ENCODE data around the gene HOXD11.

Gene HOXD11

DNA sequence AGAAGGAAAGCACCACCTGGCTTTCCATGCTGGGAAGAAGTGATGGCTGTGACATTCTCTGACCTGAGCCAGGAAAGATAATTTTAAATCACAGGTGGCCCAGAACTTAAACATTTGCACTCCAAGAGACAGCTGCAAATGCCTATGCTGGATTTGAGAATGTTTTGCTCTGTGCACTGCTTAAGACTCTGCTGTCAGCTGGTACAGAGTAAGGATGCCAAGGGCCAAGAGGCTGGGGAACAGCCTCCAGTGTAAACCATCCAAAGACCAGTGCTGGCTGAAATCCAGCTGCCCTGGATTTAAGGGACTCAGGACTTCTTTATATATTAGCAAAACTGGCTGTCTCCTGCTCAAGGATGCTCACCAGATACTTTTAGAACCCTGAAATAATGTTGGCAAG, 26.3 kb downstream of the HOXD11 start:
- DNase-seq (ENCODE audit: insufficient read length) (no peak), FAIRE-seq (no peak)
- TF ChIP-seq TAF1 (IDR thresholded peaks at IDR 0.05; ENCODE audit: borderline replicate concordance, low read depth, low read length) = no peak
- no peak for TF ChIP-seq POLR2AphosphoS5 (IDR thresholded peaks at IDR 0.05; ENCODE audit: low read depth, low read length)
- TF ChIP-seq POLR2A (IDR thresholded peaks at IDR 0.05; ENCODE audit: low read depth, low read length) = no peak

DNA sequence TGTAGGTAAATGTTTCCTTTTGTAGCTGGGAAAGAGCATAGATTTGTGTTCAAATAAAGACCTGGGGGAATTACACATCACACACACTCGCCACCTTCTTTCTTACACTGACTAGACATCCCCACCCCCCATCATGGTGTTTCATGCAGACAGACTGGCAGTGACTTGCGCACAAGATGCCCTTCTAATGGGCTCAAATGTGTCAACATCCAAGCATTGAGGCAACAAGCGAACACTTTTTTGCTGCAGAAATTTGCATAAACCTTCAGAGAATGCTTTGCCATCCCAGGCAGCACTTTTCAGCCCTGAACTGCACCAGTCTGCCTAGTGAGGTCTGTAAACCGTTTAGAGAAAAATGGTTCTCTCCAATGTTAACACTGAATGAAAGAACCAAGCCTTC, 27.0 kb downstream of the HOXD11 start:
- TF ChIP-seq POLR2A (IDR thresholded peaks at IDR 0.05; ENCODE audit: low read depth, low read length) (no peak), TAF1 (IDR thresholded peaks at IDR 0.05; ENCODE audit: borderline replicate concordance, low read depth, low read length) (no peak), POLR2AphosphoS5 (IDR thresholded peaks at IDR 0.05; ENCODE audit: low read depth, low read length) (no peak)
- no peak for FAIRE-seq
- DNase-seq (ENCODE audit: insufficient read length) = no peak

DNA sequence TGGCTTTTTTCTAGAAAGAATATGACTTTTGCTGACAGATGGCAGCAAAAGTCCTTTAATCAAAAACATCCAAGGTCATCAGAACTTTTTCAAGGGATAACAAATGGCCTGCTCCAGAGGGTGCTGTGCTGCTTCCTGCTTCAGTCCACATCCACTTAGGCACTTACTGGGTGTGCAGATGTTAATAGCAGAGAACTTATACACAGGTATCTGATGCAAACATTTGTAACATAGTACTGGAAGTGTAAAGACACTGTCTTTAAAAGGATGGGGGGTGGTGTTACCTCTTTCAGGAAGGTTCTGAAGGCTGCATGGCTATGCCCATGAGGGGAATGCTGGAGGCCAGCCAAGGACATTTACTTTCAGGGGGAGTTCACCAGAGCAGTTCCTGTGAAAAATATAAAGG, 28.0 kb downstream of the HOXD11 start:
- no peak for DNase-seq (ENCODE audit: insufficient read length)
- FAIRE-seq = no peak
- TF ChIP-seq TAF1 (IDR thresholded peaks at IDR 0.05; ENCODE audit: borderline replicate concordance, low read depth, low read length) (no peak), POLR2AphosphoS5 (IDR thresholded peaks at IDR 0.05; ENCODE audit: low read depth, low read length) (no peak), POLR2A (IDR thresholded peaks at IDR 0.05; ENCODE audit: low read depth, low read length) (no peak)

DNA sequence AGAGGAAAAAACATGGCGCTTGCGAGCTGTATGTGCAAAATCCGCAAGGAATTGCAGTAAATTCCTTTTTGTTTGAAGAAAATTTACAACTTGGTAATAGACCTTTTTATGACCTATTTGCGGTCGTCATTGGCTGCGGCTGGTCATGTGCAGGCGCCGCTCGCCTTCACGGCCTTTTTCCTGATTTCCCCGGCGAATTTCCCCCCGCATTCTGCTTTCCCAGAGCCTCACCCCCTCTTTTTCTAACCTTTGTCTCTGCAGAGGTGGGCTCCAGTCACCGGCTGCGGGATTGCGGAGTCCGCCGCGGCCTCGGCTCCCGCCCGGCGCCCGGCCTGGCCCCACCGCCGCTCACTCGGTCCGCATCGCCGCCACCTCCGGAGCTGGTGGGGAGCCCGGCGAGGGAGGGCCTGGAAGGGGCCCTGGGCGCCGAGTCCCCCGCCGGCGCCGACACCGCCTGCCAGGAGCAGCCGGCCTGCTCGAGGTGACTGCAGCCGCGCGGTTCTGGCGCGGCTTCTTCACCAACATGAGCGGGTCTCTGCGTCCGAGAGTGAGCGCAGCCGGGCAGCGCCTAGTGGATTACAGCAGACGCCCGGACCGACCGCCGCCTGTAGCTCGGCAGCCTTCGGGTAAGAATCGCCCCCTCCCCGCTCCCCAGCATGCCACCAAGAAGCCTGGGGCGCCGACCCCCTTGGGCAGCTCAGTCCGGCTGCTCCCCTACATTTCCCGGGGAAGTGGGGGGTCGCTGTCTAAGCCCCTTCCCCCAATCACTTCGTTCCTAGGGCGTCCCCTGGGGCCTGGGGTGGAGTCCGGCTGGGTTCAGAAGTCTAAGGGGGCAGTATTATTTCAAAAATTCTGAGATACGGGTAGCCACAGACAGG, 29.5 kb downstream of the HOXD11 start:
- no peak for TF ChIP-seq TAF1 (IDR thresholded peaks at IDR 0.05; ENCODE audit: borderline replicate concordance, low read depth, low read length)
- no peak for TF ChIP-seq POLR2A (IDR thresholded peaks at IDR 0.05; ENCODE audit: low read depth, low read length)
- no peak for TF ChIP-seq POLR2AphosphoS5 (IDR thresholded peaks at IDR 0.05; ENCODE audit: low read depth, low read length)
- FAIRE-seq (no peak), DNase-seq (ENCODE audit: insufficient read length) (no peak)

DNA sequence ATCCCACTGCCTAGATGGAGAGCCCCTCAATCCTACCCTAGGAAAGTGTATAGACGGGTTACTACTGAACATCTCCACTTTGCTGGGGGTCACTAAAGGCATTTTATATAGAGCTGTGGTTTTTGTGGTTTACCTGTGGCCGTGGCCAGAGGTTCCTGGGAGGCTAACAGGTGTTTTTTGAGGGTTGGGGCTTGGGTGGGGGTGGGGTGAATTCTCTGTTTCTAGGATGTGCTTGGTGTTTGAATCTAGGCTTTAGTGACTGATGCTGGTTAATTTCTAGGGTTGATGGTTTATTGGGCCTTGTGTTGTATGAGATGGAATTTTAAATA, 30.1 kb downstream of the HOXD11 start:
- FAIRE-seq (no peak), DNase-seq (ENCODE audit: insufficient read length) (no peak)
- TF ChIP-seq TAF1 (IDR thresholded peaks at IDR 0.05; ENCODE audit: borderline replicate concordance, low read depth, low read length) = no peak

DNA sequence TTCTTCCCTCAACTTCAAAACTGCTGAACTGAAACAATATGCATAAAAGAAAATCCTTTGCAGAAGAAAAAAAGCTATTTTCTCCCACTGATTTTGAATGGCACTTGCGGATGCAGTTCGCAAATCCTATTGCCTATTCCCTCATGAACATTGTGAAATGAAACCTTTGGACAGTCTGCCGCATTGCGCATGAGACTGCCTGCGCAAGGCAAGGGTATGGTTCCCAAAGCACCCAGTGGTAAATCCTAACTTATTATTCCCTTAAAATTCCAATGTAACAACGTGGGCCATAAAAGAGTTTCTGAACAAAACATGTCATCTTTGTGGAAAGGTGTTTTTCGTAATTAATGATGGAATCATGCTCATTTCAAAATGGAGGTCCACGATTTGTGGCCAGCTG, 30.8 kb downstream of the HOXD11 start:
- TF ChIP-seq TAF1 (IDR thresholded peaks at IDR 0.05; ENCODE audit: borderline replicate concordance, low read depth, low read length) = no peak
- no peak for TF ChIP-seq POLR2AphosphoS5 (IDR thresholded peaks at IDR 0.05; ENCODE audit: low read depth, low read length)
- no peak for TF ChIP-seq POLR2A (IDR thresholded peaks at IDR 0.05; ENCODE audit: low read depth, low read length)
- no peak for FAIRE-seq
- DNase-seq (ENCODE audit: insufficient read length) = no peak

DNA sequence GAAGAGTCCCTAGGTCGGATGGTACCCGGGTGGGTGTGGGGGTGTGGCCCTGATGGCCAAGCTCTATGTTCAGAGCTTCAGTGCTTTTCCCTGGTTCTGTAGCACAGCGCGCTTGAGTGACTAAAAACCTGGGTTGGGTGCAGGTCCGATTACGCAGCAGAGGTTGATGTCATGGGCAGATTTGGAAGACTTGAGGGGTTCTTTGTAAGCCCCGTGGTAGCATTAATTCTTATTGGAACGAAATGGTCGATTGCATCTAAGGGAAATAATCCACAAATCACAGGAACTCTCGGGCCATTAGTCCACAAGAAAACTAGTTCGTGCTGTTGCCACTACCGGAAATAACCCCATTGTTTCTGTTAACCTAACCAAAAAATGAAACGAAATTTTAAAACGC, 31.4 kb downstream of the HOXD11 start:
- no peak for FAIRE-seq
- TF ChIP-seq TAF1 (IDR thresholded peaks at IDR 0.05; ENCODE audit: borderline replicate concordance, low read depth, low read length) = no peak
- no peak for DNase-seq (ENCODE audit: insufficient read length)

DNA sequence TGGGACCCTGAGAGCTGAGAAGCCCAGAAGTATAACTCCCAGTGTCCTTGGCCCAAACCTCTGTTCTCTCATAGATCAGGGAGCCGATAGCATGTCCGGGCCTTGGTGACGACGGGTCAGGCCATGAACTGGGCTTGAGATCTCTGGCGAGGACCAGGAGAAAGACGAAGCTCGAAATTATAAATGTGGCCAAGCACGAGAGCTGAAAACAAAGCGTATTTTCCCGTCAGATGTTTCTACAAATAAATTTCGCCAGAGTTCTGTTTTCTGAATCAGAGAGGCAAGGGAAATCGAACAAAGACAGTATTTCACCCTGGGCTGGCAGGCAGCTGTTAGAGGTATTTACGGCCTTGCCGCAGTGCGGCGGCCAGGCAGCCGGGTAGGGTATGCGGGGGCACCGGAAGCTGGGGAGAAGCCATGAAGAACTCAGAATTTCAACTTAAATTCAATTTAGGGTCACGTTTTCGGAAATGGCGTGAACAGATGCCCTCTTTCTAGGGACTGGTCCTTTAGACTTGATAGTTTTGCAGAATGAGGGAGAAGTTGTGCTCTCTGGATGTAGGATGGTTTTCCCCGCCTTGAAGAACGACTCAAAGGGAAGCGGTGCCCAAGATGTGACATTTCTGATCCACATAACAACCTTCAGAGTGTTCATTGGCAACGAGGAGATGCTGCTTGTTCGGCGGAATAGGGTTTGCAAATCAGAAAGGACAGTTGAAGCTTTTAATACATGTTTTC, 32.0 kb downstream of the HOXD11 start:
- TF ChIP-seq POLR2AphosphoS5 (IDR thresholded peaks at IDR 0.05; ENCODE audit: low read depth, low read length) (no peak), POLR2A (IDR thresholded peaks at IDR 0.05; ENCODE audit: low read depth, low read length) (no peak), TAF1 (IDR thresholded peaks at IDR 0.05; ENCODE audit: borderline replicate concordance, low read depth, low read length) (no peak)
- DNase-seq (ENCODE audit: insufficient read length) (no peak), FAIRE-seq (no peak)

DNA sequence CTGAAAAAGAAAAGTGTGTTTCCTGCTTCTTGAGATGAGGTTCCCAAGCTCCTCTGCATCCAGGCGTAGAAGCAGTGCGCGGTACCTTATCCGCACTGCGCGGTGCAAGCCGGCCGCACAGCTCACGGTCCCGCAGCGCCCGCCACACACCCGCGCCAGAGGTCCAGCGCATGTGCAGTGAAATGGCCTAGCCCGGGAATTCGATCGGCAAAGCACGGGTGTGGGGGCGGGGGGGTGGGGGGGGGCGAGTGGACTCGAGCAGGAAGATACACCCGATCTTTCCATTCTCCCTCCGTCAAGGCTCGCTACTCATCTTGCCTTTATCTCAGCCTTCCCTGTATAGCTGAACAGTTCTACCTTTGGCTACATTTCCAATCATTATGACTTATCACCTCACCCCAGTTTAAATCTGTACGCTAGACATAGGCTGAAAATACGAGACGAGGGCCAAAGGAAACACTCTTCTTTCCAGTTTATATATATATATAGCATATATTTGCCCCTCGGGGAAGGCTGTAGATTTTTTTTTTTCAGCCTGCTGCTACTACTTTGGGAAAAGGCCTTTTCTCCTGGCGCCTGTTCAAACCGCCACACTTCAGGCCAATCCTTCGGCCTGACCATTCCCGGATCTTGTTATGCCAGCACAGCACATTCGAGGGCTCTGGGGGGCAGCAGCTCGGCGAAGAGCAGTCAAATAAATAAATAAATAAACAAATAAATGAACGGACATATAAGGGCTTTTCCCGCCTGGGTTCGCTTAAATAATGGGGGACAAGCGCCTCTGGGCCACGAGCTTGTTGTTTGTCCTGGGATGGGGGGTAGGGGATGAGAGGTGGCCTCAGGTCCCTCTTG, 32.8 kb downstream of the HOXD11 start:
- TF ChIP-seq POLR2A (IDR thresholded peaks at IDR 0.05; ENCODE audit: low read depth, low read length) = no peak
- no peak for TF ChIP-seq POLR2AphosphoS5 (IDR thresholded peaks at IDR 0.05; ENCODE audit: low read depth, low read length)
- TF ChIP-seq TAF1 (IDR thresholded peaks at IDR 0.05; ENCODE audit: borderline replicate concordance, low read depth, low read length) = no peak
- FAIRE-seq = no peak
- no peak for DNase-seq (ENCODE audit: insufficient read length)

DNA sequence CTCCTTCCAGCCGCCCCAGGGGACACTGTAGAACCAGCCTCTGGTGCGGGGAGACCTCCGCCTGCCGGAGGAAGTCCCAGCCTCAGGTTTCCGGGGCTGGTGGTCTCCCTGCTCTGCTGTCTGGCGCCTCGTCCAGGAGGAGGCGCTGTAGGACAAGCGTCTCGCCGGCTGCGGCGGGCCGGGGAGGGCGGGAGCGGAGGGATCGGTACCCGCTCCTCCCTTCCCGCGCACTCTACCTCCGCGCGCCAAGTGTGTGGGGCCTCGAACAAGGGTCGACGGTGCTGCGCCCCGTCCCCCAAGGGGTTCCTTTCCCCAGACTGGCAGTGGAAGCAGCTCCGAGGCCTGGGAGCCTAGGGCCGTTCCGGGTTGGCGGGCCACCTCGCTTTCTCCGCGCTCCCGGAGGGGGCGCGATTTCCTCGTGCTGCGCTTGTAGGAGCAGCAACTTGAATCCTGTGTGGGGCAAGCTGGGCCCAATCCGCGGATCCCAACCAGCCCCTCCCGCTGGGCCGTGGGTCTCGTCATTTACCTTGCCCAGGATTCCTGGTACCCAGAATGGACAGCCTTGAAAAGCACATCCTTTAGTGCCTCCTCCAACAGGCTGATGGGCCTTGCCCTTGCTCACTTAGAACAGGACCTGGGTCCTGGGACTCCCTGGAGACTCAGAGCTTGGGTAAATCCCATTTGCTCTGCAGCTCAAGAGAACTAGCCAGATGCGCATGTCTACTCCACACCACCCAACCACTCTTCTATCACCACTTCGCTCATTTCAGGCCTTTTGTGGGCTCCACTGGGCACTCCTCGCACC, 33.6 kb downstream of the HOXD11 start:
- DNase-seq (ENCODE audit: insufficient read length) = peak; percentile 92
- no peak for TF ChIP-seq POLR2AphosphoS5 (IDR thresholded peaks at IDR 0.05; ENCODE audit: low read depth, low read length)
- no peak for TF ChIP-seq POLR2A (IDR thresholded peaks at IDR 0.05; ENCODE audit: low read depth, low read length)
- no peak for TF ChIP-seq TAF1 (IDR thresholded peaks at IDR 0.05; ENCODE audit: borderline replicate concordance, low read depth, low read length)
- peak; percentile 93 for FAIRE-seq

DNA sequence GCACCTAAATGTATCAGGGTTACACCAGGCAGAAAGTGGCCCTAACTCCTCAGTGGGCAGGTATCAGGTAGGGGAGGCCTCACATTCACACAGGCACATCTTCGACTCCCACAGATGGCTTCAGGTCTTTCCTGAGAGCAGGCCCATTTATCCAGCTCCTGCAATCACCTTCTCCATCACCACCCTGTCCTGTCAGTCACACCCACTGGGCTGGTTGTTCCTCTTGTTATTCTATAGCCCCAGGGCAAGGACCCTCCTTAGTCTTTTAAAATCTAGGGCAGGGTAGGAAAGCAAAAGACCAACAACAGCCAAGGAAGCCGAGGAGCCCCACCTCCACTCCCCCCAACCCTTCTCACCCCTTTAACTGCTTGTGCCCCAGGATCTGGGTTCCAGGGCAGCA, 35.2 kb downstream of the HOXD11 start:
- DNase-seq (ENCODE audit: insufficient read length) (no peak), FAIRE-seq (no peak)
- no peak for TF ChIP-seq POLR2AphosphoS5 (IDR thresholded peaks at IDR 0.05; ENCODE audit: low read depth, low read length)
- TF ChIP-seq TAF1 (IDR thresholded peaks at IDR 0.05; ENCODE audit: borderline replicate concordance, low read depth, low read length) = no peak
- TF ChIP-seq POLR2A (IDR thresholded peaks at IDR 0.05; ENCODE audit: low read depth, low read length) = no peak

Data from GM12892 (cell line).